Stimulated activated CD8-positive, alpha-beta memory T cell treated with anti-CD3 and anti-CD28 coated beads, Interleukin-12 subunit alpha, Interleukin-12 subunit beta, amount 100 ng/mL, for 4 hours (primary cell): ENCODE results near the gene EMILIN2.
"Not testable (repeated sequence)": the region's sequence is repeated elsewhere in the genome, so short reads cannot be mapped to it uniquely, and the experiment has no call there.

Experiments used
- DNase-seq: peaks from one replicate; pipeline ENCODE4 v3.0.0-alpha.2; 2020; ENCODE audit warnings: low read depth

The EMILIN2 gene

DNA sequence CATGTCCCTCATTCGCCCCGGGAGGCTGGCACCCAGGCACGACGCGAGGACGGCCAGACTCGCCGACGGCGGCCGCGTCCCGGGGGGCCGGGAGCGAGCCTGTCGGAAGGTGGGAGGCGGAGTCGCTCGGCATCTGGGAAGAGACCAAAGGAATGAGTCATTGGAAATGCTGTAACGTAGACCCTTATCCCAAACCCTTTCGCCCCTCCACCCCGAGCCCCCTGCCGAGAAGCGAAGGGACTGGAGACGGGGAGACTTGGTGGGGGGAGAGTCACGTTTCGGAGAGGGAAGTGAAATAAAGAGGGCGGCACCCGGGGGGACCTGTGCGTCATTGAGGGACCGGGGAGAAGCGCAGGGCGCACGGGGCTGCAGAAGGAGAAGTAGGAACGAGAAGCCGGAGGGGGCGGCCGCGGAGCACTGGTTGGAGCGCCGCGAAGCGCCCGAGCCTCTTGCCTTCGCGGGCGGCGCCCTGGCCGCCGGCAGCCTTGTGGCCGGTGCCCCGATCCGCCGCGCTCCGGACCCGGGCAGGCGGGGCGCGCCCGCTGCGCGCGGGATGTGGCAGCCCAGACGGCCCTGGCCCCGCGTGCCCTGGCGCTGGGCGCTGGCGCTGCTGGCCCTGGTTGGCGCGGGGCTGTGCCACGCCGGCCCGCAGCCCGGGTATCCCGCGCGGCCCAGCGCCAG is at the start of gene EMILIN2:
Gene EMILIN2 (plus strand): TSS at position 371 of the 681 bp plus-strand sequence. CDS start 183 bp downstream, at position 554.
- DNase-seq, result peak; percentile 23

DNA sequence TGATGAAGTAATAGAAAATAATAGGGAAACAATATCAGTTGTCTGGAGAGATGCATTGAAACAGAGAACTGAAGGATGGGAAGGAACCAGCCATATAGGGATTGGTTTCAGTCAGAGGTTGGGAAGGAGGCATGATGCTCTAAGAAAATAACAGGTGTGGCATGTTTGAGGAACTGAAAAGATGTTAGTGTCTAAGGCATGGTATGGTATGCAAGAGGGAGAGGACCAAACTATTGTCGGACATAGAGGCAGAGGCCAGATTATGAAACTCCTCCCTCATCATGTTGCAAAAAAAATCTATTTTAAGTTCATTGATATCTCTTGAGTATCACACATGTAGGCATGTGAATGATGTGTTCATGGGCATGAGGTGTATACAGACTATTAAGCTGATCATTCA is 48.9 kb upstream of the EMILIN2 start:
- DNase-seq, result no peak

DNA sequence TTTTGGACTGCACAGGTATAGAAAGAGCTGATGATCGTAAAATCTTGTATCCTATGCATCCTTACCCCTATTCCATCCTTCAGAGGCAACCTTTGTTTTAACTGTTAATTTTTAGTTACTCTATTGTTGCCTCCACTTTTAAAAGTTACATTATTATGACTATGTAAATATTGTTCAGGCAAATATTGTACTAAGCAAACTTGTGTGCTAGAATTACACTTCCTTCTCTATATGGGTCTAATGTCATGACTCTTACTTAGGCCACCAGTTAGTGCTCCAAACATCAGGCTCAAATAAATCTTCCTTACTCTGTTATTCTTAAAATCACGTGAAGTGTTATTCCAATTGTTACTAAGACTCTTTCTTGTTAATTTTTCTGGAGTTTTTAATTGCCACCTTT is 47.4 kb upstream of the EMILIN2 start:
- no peak for DNase-seq

- DNase-seq, result no peak
Measured at GRCh38 chr18:2805970-2806943, 40.5 kb upstream of the EMILIN2 start.

DNA sequence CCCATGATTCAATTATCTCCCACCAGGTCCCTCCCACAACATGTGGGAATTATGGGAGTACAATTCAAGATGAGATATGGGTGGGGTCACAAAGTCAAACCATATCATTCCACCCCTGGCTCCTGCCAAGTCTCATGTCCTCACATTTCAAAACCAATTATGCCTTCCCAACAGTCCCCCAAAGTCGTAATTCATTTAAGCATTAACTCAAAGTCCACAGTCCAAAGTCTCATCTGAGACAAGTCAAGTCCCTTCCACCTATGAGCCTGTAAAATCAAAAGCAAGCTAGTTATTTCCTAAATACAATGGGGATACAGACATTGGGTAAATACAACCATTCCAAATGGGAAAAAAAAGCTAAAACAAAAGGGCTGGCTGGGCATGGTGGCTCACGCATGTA is 38.2 kb upstream of the EMILIN2 start:
- DNase-seq, result not testable (repeated sequence)

GRCh38 chr18:2809666-2810183 is 37.1 kb upstream of the EMILIN2 start:
- not testable (repeated sequence) for DNase-seq

- no peak for DNase-seq
Measured at GRCh38 chr18:2811416-2811815, 35.4 kb upstream of the EMILIN2 start.

- DNase-seq, result no peak
Measured at GRCh38 chr18:2814928-2815327, 31.9 kb upstream of the EMILIN2 start.

DNA sequence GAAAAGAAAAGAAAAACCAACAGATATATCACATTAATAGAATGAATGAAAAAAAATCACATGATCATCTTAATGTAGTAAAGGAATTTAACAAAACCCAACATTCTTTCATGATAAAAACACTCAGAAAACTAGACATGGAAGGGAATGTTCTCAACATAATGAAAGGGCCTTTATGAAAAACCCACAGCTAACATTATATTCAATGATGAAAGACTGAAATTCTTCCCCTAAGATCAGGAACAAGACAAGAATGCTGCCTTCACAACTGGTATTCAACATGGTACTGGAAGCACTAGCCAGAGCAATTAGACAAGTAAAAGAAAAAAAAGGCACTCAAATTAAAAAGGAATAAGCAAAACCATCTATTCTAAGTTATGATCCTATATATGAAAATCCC is 28.5 kb upstream of the EMILIN2 start:
- no peak for DNase-seq

- no peak for DNase-seq
Measured at GRCh38 chr18:2821695-2822094, 25.1 kb upstream of the EMILIN2 start.

DNA sequence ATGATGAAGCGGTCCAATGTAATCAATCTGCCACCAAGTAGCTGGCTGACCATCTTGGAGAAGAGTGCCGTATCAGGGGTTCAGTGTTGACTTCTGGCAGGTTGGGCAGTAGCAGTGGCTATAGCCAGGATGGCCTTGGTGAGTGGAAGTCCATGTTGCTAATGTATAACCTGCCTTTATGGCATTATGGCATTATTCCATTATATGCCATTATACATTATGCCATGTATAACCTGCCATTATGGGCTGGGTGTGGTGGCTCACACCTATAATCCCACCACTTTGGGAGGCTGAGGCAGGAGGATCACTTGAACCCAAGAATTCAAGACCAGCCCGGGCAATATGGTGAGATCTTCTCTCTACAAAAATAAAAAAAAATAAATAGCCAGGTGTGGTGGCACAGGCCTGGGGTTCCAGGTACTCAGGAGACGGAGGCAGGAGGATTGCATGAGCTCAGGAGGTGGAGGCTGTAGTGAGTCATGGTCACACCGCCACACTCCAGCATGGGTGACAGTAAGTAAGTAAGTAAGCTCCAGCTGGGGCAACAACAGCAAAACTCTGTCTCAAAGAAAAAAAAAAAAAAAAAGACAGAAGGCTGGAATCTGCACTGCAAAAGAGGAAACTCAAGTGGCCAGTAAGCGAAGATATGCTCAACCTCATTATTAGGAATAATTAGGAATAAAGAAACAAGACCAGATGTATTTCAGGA is 24.4 kb upstream of the EMILIN2 start:
- no peak for DNase-seq

DNA sequence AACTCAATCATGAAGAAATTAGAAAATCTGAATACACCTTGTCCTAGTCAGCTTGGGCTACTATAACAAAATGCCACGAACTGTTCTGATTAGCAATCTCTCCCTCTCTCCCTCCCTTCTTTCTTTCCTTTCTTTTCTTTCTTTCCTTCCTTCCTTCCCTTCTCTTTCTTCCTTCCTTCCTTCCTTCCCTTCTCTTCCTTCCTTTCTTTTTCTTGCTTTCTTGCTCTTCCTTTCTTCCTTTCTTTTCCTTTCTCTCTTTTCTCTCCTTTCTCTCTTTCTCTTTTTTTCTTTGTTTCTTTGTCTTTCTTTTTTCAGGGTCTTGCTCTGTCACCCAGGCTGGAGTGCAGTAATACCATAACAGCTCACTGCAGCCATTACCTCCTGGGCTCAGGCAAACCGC is 23.6 kb upstream of the EMILIN2 start:
- DNase-seq, result no peak

GRCh38 chr18:2823966-2824365 is 22.8 kb upstream of the EMILIN2 start:
- no peak for DNase-seq

DNA sequence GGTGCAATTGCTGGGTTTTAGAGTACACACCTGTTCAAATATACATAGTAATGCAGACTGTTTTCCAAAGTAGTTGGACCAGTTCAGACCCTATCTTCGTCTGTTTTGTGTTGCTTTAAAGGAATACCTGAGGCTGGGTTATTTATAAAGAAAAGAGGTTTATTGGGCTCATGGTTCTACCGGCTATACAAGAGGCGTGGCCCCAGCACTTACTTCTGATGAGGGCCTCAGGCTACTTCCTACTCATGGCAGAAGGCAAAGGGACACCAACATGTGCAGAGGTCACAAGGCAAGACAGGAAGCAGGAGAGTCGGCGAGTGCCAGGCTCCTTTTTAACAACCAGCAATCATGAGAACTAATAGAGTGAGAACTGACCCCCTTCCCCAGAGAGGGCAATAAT is 21.9 kb upstream of the EMILIN2 start:
- no peak for DNase-seq

GRCh38 chr18:2825613-2826175 is 21.1 kb upstream of the EMILIN2 start:
- no peak for DNase-seq

- DNase-seq, result no peak
Measured at GRCh38 chr18:2826581-2826980, 20.2 kb upstream of the EMILIN2 start.

- DNase-seq, result no peak
Measured at GRCh38 chr18:2827061-2827460, 19.7 kb upstream of the EMILIN2 start.

DNA sequence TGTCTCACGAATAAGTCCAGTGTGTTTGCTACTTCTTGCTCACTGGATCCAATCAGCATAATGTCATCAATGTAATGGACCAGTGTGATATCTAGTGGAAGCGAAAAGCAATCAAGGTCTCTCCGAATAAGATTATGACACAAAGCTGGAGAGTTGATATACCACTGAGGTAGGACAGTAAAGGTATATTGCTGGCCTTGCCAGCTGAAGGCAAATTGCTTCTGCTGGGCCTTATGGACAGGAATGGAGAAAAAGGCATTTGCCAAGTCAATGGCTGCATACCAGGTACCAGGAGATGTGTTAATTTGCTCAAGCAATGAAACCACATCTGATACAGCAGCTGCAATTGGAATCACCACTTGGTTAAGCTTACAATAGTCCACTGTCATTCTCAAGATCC is 10.7 kb upstream of the EMILIN2 start:
- DNase-seq, result not testable (repeated sequence)

GRCh38 chr18:2837290-2837689 is 9.5 kb upstream of the EMILIN2 start:
- DNase-seq, result not testable (repeated sequence)

- no peak for DNase-seq
Measured at GRCh38 chr18:2839202-2839601, 7.6 kb upstream of the EMILIN2 start.

- DNase-seq, result no peak
Measured at GRCh38 chr18:2840521-2840920, 6.3 kb upstream of the EMILIN2 start.

GRCh38 chr18:2843146-2843545 is 3.7 kb upstream of the EMILIN2 start:
- no peak for DNase-seq
